ENCODE measurements around the gene ZNF212.
"Not testable (repeated sequence)": the region's sequence is repeated elsewhere in the genome, so short reads cannot be mapped to it uniquely, and the experiment has no call there.

ZNF212 gene

DNA sequence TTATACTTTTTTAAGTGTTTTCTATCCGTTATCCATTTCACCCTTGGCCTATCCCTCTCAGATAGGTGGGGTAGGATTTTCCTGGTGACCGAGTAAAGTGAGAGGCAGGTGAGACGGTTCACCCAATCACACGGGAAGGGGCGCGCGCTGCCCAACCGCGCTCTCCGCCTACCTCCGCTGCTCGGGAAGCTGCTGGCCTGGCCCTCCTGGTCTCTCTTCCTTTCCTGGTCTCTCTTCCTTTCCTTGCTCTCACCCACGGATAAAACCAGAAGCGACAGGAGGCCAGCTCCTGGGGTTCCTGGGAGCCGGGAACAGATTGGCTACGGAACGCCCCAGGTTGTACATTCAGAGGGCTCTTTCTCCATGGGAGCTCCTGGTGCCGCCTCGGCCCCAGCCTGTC is 14.3 kb upstream of the ZNF212 start:
- Histone ChIP-seq H3K9ac (ENCODE audit: insufficient read length) (no peak overlapping the region), H3K4me3 (no peak overlapping the region), H3K36me3 (ENCODE audit: insufficient read depth, low read length) (no peaks in the 10 kb centered on the region; the same call in 1 of the 2 replicates), H3K9me3 (ENCODE audit: low read depth, low read length) (no peaks in the 10 kb centered on the region), H3K27ac (no peak overlapping the region)
- no peak for DNase-seq (ENCODE audit: low read depth, low spot score)
- TF ChIP-seq EZH2 (IDR thresholded peaks at IDR 0.05) = no peak
- TF ChIP-seq FOXP2 (optimal IDR thresholded peaks at IDR 0.05; ENCODE audit: control extremely low read depth, extremely low read length, insufficient read depth) = no peak
- no peak for TF ChIP-seq POLR2AphosphoS5 (IDR thresholded peaks at IDR 0.05; ENCODE audit: borderline replicate concordance, low read depth, low read length)

- TF ChIP-seq POLR2AphosphoS5 (IDR thresholded peaks at IDR 0.05; ENCODE audit: borderline replicate concordance, low read depth, low read length) (no peak), FOXP2 (optimal IDR thresholded peaks at IDR 0.05; ENCODE audit: control extremely low read depth, extremely low read length, insufficient read depth) (no peak), EZH2 (IDR thresholded peaks at IDR 0.05) (no peak)
- no peaks in the 10 kb centered on the region for H3K9me3 ChIP-seq (ENCODE audit: low read depth, low read length)
- H3K27ac ChIP-seq = no peak overlapping the region
- no peak overlapping the region for H3K4me3 ChIP-seq
- no peak overlapping the region for H3K9ac ChIP-seq (ENCODE audit: insufficient read length)
- H3K36me3 ChIP-seq (ENCODE audit: insufficient read depth, low read length) = no peaks in the 10 kb centered on the region; the same call in 1 of the 2 replicates
- DNase-seq (ENCODE audit: low read depth, low spot score) = no peak
These were observed 13.8 kb upstream of the ZNF212 start for GRCh38 chr7:149225656-149226055.

GRCh38 chr7:149226366-149226765 is 13.1 kb upstream of the ZNF212 start:
- not testable (repeated sequence) for H3K36me3 ChIP-seq (ENCODE audit: insufficient read depth, low read length); H3K9ac ChIP-seq (ENCODE audit: insufficient read length); DNase-seq (ENCODE audit: low read depth, low spot score); H3K9me3 ChIP-seq (ENCODE audit: low read depth, low read length); H3K4me3 ChIP-seq; H3K27ac ChIP-seq

GRCh38 chr7:149226840-149227494 is 12.5 kb upstream of the ZNF212 start:
- Histone ChIP-seq H3K36me3 (ENCODE audit: insufficient read depth, low read length) (no peaks in the 10 kb centered on the region; the same call in 1 of the 2 replicates), H3K4me3 (no peak overlapping the region), H3K9ac (ENCODE audit: insufficient read length) (no peak overlapping the region), H3K27ac (no peak overlapping the region), H3K9me3 (ENCODE audit: low read depth, low read length) (no peaks in the 10 kb centered on the region)
- peak; percentile 28; the same call in 1 of the 2 replicates for TF ChIP-seq POLR2AphosphoS5 (IDR thresholded peaks at IDR 0.05; ENCODE audit: borderline replicate concordance, low read depth, low read length)
- TF ChIP-seq FOXP2 (optimal IDR thresholded peaks at IDR 0.05; ENCODE audit: control extremely low read depth, extremely low read length, insufficient read depth) = no peak
- DNase-seq (ENCODE audit: low read depth, low spot score) = no peak

DNA sequence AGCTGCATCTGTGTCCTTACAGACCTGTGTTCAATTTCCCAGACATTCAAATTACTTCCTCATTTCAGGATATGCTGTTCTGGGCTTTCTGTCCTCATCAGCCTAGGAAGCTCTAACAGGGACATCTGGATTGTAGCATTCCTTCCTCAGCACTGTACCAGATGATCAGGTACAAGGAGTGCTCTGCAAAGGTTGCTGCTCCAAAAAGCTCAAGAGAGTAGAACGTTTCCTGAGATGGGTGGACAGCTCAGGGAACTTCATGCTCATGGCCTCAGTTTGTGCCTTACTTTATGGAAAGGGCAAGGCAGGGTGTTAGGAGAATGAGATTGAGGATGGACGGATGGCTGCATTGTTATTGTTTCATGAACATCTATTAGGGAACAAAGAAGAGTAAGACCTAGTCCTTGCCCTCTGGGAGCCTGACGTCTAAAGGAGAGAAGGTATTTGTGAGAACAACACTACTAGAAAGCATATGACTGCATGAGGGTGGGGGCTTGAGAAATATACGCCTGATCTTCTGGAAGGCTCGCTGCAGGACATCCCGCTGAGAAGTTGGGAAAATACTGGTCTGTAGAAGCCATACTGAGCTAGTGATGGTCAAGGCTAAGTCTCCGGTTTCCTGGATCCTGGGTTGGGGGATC is 10.5 kb upstream of the ZNF212 start:
- Histone ChIP-seq H3K4me3 (no peak overlapping the region), H3K9me3 (ENCODE audit: low read depth, low read length) (no peaks in the 10 kb centered on the region), H3K27ac (no peak overlapping the region), H3K9ac (ENCODE audit: insufficient read length) (no peak overlapping the region), H3K36me3 (ENCODE audit: insufficient read depth, low read length) (no peaks in the 10 kb centered on the region; the same call in 1 of the 2 replicates)
- DNase-seq (ENCODE audit: low read depth, low spot score) = no peak
- TF ChIP-seq EZH2 (IDR thresholded peaks at IDR 0.05) (no peak), FOXP2 (optimal IDR thresholded peaks at IDR 0.05; ENCODE audit: control extremely low read depth, extremely low read length, insufficient read depth) (no peak), POLR2AphosphoS5 (IDR thresholded peaks at IDR 0.05; ENCODE audit: borderline replicate concordance, low read depth, low read length) (no peak)

- Histone ChIP-seq H3K27ac (no peak overlapping the region), H3K9ac (ENCODE audit: insufficient read length) (no peak overlapping the region), H3K4me3 (no peak overlapping the region), H3K9me3 (ENCODE audit: low read depth, low read length) (no peaks in the 10 kb centered on the region), H3K36me3 (ENCODE audit: insufficient read depth, low read length) (no peaks in the 10 kb centered on the region; the same call in 1 of the 2 replicates)
- TF ChIP-seq FOXP2 (optimal IDR thresholded peaks at IDR 0.05; ENCODE audit: control extremely low read depth, extremely low read length, insufficient read depth) (no peak), POLR2AphosphoS5 (IDR thresholded peaks at IDR 0.05; ENCODE audit: borderline replicate concordance, low read depth, low read length) (no peak), EZH2 (IDR thresholded peaks at IDR 0.05) (no peak)
- no peak for DNase-seq (ENCODE audit: low read depth, low spot score)
These were observed 9.9 kb upstream of the ZNF212 start for GRCh38 chr7:149229526-149229925.

DNA sequence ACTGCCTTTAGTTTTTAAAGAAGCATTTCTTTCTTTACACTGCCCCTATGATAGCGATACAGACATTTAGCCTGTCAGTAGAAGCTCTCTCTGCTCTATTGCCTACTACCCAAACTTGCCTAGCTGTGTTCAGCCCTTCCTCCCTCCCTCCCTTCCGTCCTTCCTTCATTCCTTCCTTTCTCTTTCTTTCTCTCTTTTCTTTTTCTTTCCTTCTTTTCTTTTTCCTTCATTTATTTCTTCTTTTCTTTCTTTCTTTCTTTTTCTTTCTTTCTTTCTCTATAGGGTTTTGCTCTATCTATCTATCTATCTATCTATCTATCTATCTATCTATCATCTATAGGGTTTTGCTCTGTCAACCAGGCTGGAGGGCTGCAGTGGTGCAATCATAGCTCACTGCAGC is 7.1 kb upstream of the ZNF212 start:
- Histone ChIP-seq H3K4me3 (no peak overlapping the region), H3K36me3 (ENCODE audit: insufficient read depth, low read length) (no peaks in the 10 kb centered on the region), H3K27ac (no peak overlapping the region), H3K9ac (ENCODE audit: insufficient read length) (no peak overlapping the region), H3K9me3 (ENCODE audit: low read depth, low read length) (no peaks in the 10 kb centered on the region)
- TF ChIP-seq FOXP2 (optimal IDR thresholded peaks at IDR 0.05; ENCODE audit: control extremely low read depth, extremely low read length, insufficient read depth) = no peak
- no peak for TF ChIP-seq POLR2AphosphoS5 (IDR thresholded peaks at IDR 0.05; ENCODE audit: borderline replicate concordance, low read depth, low read length)
- no peak for TF ChIP-seq EZH2 (IDR thresholded peaks at IDR 0.05)
- DNase-seq (ENCODE audit: low read depth, low spot score) = no peak

- not testable (repeated sequence) for H3K9ac ChIP-seq (ENCODE audit: insufficient read length); H3K36me3 ChIP-seq (ENCODE audit: insufficient read depth, low read length); H3K27ac ChIP-seq; H3K9me3 ChIP-seq (ENCODE audit: low read depth, low read length); H3K4me3 ChIP-seq; DNase-seq (ENCODE audit: low read depth, low spot score)
These were observed 5.7 kb upstream of the ZNF212 start for GRCh38 chr7:149233655-149234204.

DNA sequence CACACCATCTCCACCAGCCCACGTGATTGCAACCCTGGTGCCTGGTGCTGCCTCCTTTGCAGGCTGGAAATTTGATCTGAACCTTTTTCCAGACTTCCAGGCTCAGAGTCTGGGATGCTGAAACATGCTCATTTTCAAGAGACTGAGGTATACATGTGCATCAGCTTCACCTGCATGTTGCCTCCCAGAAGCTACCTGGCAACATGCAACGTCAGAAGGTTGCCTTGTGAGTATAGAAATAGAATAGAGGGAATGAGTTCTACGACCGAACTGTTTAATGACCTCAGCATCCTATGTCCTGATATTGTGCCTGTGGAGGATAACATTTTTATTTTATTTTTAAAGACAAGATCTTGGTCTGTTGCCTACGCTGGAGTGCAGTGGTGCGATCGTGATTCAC is 1.9 kb upstream of the ZNF212 start:
- no peak for DNase-seq (ENCODE audit: low read depth, low spot score)

More for the DNA sequence above, 1.9 kb upstream of the ZNF212 start:
- Histone ChIP-seq H3K27ac (no peak overlapping the region), H3K9me3 (ENCODE audit: low read depth, low read length) (no peaks in the 10 kb centered on the region), H3K36me3 (ENCODE audit: insufficient read depth, low read length) (peaks cover 5% of the 10 kb centered on the region), H3K9ac (ENCODE audit: insufficient read length) (no peak overlapping the region), H3K4me3 (no peak overlapping the region)
- TF ChIP-seq EZH2 (IDR thresholded peaks at IDR 0.05) (no peak), FOXP2 (optimal IDR thresholded peaks at IDR 0.05; ENCODE audit: control extremely low read depth, extremely low read length, insufficient read depth) (no peak), POLR2AphosphoS5 (IDR thresholded peaks at IDR 0.05; ENCODE audit: borderline replicate concordance, low read depth, low read length) (no peak)
